CD4-positive, alpha-beta T cell treated with Interferon alpha-2 for 1 hour (primary cell): Measurements from ENCODE around the gene ZNF621.
"Not testable (repeated sequence)": the region's sequence is repeated elsewhere in the genome, so short reads cannot be mapped to it uniquely, and the experiment has no call there.

Source experiments
- DNase-seq, 2 donors: peaks; one replicate each; pipeline ENCODE4 v3.0.0-alpha.2; 2020 to 2022

The ZNF621 gene

GRCh38 chr3:40546816-40547215 lies 22.1 kb downstream of the ZNF621 start:
- no peak for DNase-seq

- no peak for DNase-seq
Measured at GRCh38 chr3:40550167-40550566, 25.4 kb downstream of the ZNF621 start.

- DNase-seq: no peak
Measured at GRCh38 chr3:40557575-40558161, 32.9 kb downstream of the ZNF621 start.

GRCh38 chr3:40562482-40562881 lies 37.7 kb downstream of the ZNF621 start:
- not testable (repeated sequence) for DNase-seq

GRCh38 chr3:40565629-40566028 lies 40.9 kb downstream of the ZNF621 start:
- not testable (repeated sequence) for DNase-seq

GRCh38 chr3:40566694-40567093 lies 41.9 kb downstream of the ZNF621 start:
- no peak for DNase-seq

GRCh38 chr3:40572588-40572987 lies 47.8 kb downstream of the ZNF621 start:
- no peak for DNase-seq

GRCh38 chr3:40574050-40574449 lies 49.3 kb downstream of the ZNF621 start:
- DNase-seq: no peak

GRCh38 chr3:40574661-40575060 lies 49.9 kb downstream of the ZNF621 start:
- no peak for DNase-seq

GRCh38 chr3:40576396-40576795 lies 51.6 kb downstream of the ZNF621 start:
- DNase-seq: no peak

- peak; percentile 63 for DNase-seq
Measured at GRCh38 chr3:40580494-40581091, 55.8 kb downstream of the ZNF621 start.

GRCh38 chr3:40581166-40581565 lies 56.4 kb downstream of the ZNF621 start:
- no peak for DNase-seq

GRCh38 chr3:40582401-40583027 lies 57.8 kb downstream of the ZNF621 start:
- DNase-seq: no peak

GRCh38 chr3:40583691-40584090 lies 58.9 kb downstream of the ZNF621 start:
- no peak for DNase-seq

GRCh38 chr3:40584625-40585189 lies 59.9 kb downstream of the ZNF621 start:
- DNase-seq: peak; percentile 62 to 65

- DNase-seq: no peak
Measured at GRCh38 chr3:40585381-40586016, 60.7 kb downstream of the ZNF621 start.

- DNase-seq: no peak
Measured at GRCh38 chr3:40586901-40587300, 62.1 kb downstream of the ZNF621 start.

GRCh38 chr3:40588406-40588805 lies 63.6 kb downstream of the ZNF621 start:
- no peak for DNase-seq
